ENCODE data around the gene FTO. TPM values are rescaled to one million over a fixed set of nuclear protein-coding genes. Genes with fewer than 3 reads are reported as not detected.

Gene FTO
- total RNA-seq, 1 experiment from 2014 or later: 125 TPM

DNA sequence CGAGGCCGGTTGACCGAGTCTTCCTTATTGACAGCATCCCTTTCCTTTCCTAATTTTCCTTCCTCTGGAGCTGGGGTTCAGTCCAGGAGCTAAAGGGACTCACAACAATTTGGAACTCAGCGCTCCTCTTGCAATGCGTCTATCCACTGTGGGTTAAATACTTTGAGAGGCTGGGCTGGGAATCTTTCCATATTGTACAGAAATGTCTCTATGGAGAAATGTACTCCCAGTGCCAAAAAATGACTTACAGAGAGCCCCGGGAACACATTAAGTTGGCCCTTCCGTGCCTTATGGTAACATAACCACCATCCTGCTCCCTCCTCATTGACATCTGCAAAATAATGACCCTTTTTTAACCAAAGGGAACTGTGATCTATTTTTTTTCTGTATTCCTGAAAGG is 192.8 kb downstream of the FTO start:
- Histone ChIP-seq H3K4me2 (ENCODE audit: low read depth, low read length, poor library complexity, severe bottlenecking) (no peak overlapping the region), H2AFZ (ENCODE audit: low read length) (no peak overlapping the region), H3K9ac (ENCODE audit: low read length) (no peak overlapping the region), H3K27ac (ENCODE audit: low read length) (no peak overlapping the region), H4K20me1 (ENCODE audit: insufficient read depth, low read depth, low read length) (no peaks in the 10 kb centered on the region), H3K27me3 (ENCODE audit: low read length) (no peaks in the 10 kb centered on the region), H3K79me2 (ENCODE audit: low read length) (peaks cover 65% of the 10 kb centered on the region), H3K9me2 (replicated peaks; ENCODE audit: insufficient read depth, low read length) (no peaks in the 10 kb centered on the region), H3K9me3 (ENCODE audit: low read length) (no peaks in the 10 kb centered on the region), H3K4me3 (ENCODE audit: low read length) (no peak overlapping the region), H3K36me3 (ENCODE audit: insufficient read depth, low read length) (no peaks in the 10 kb centered on the region), H3K4me1 (ENCODE audit: low read length) (peaks cover 74% of the 10 kb centered on the region)
- no peak for DNase-seq

DNA sequence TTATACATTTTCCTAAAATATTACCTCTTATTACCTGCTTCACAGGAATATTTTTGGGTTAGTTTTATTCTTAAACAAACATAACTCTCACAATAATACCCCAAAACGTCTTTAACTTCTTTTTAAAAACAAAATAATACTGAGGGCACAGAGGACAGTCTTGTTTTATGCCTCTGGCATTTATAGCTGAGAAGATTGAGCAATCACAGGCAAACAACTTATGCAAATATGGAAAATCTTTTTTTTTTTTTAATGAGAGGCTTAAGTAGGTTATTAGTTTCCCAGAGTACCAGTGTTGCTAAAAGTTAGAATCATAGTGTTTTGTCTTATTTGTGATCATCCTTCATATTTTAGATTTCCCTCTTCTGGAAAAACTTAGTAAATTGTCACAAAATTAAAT is 195.0 kb downstream of the FTO start:
- H3K9me2 ChIP-seq (replicated peaks; ENCODE audit: insufficient read depth, low read length): no peaks in the 10 kb centered on the region
- peaks cover 53% of the 10 kb centered on the region for H3K4me1 ChIP-seq (ENCODE audit: low read length)
- H4K20me1 ChIP-seq (ENCODE audit: insufficient read depth, low read depth, low read length): no peaks in the 10 kb centered on the region
- no peaks in the 10 kb centered on the region for H3K36me3 ChIP-seq (ENCODE audit: insufficient read depth, low read length)
- H3K9me3 ChIP-seq (ENCODE audit: low read length): no peaks in the 10 kb centered on the region
- peak overlapping the region; percentile 44; the same call in 1 of the 2 replicates for H3K27ac ChIP-seq (ENCODE audit: low read length)
- no peak overlapping the region for H3K9ac ChIP-seq (ENCODE audit: low read length)
- peaks cover 58% of the 10 kb centered on the region for H3K79me2 ChIP-seq (ENCODE audit: low read length)
- H3K4me3 ChIP-seq (ENCODE audit: low read length): no peak overlapping the region
- peak overlapping the region; percentile 15 for H3K4me2 ChIP-seq (ENCODE audit: low read depth, low read length, poor library complexity, severe bottlenecking)
- no peak overlapping the region for H2AFZ ChIP-seq (ENCODE audit: low read length)
- peak; percentile 49 for DNase-seq
- no peaks in the 10 kb centered on the region for H3K27me3 ChIP-seq (ENCODE audit: low read length)

DNA sequence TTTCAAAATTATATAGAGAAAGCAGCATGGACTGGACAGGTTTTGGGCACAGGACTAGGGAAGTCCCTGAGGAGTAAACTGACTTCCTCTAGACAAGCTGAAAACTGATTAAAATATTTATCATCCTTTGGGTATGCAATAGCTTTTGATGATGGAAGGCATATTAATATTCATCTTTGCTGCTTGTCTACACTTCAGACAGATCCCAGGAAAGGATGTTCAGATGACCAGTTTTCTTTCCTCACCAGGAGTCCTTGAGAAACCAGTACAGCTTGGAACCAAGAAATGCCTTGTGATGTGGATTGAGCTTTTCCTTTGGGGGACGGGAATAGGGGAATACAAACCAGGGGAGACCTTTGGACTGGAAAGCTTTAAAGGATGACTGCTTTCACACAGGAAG is 195.5 kb downstream of the FTO start:
- H3K9me2 ChIP-seq (replicated peaks; ENCODE audit: insufficient read depth, low read length): no peaks in the 10 kb centered on the region
- no peak overlapping the region for H3K9ac ChIP-seq (ENCODE audit: low read length)
- peaks cover 58% of the 10 kb centered on the region for H3K79me2 ChIP-seq (ENCODE audit: low read length)
- H2AFZ ChIP-seq (ENCODE audit: low read length): no peak overlapping the region
- no peak overlapping the region for H3K4me3 ChIP-seq (ENCODE audit: low read length)
- no peak overlapping the region for H3K4me2 ChIP-seq (ENCODE audit: low read depth, low read length, poor library complexity, severe bottlenecking)
- no peak for DNase-seq
- peak overlapping the region; percentile 44; the same call in 1 of the 2 replicates for H3K27ac ChIP-seq (ENCODE audit: low read length)
- no peaks in the 10 kb centered on the region for H4K20me1 ChIP-seq (ENCODE audit: insufficient read depth, low read depth, low read length)
- H3K27me3 ChIP-seq (ENCODE audit: low read length): no peaks in the 10 kb centered on the region
- H3K9me3 ChIP-seq (ENCODE audit: low read length): no peaks in the 10 kb centered on the region
- no peaks in the 10 kb centered on the region for H3K36me3 ChIP-seq (ENCODE audit: insufficient read depth, low read length)
- peaks cover 53% of the 10 kb centered on the region for H3K4me1 ChIP-seq (ENCODE audit: low read length)

DNA sequence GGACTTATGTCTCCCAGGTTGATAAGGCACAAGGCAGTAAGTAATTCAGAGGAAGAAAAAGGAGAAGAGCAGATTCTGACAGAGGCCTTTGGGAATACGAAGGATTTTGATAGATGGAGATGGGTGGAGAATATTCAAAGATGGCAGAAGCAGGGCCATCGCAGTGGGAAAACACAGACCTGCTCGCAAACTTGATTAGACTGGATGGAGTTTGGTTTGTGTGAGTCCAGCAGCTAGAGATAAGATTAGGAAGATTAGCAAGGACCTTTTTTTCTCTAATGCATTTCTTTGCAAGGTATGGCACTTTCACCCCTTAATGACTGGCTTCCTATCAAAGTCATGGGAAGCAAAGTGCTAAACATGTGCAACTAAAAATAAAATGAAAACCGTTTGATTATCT is 196.7 kb downstream of the FTO start:
- no peaks in the 10 kb centered on the region for H3K36me3 ChIP-seq (ENCODE audit: insufficient read depth, low read length)
- H3K79me2 ChIP-seq (ENCODE audit: low read length): peaks cover 54% of the 10 kb centered on the region
- no peak overlapping the region for H3K4me3 ChIP-seq (ENCODE audit: low read length)
- H3K9me3 ChIP-seq (ENCODE audit: low read length): no peaks in the 10 kb centered on the region
- H3K9ac ChIP-seq (ENCODE audit: low read length): no peak overlapping the region
- no peaks in the 10 kb centered on the region for H4K20me1 ChIP-seq (ENCODE audit: insufficient read depth, low read depth, low read length)
- no peak overlapping the region for H2AFZ ChIP-seq (ENCODE audit: low read length)
- peaks cover 53% of the 10 kb centered on the region for H3K4me1 ChIP-seq (ENCODE audit: low read length)
- H3K27ac ChIP-seq (ENCODE audit: low read length): no peak overlapping the region
- no peaks in the 10 kb centered on the region for H3K9me2 ChIP-seq (replicated peaks; ENCODE audit: insufficient read depth, low read length)
- no peak overlapping the region for H3K4me2 ChIP-seq (ENCODE audit: low read depth, low read length, poor library complexity, severe bottlenecking)
- DNase-seq: no peak
- no peaks in the 10 kb centered on the region for H3K27me3 ChIP-seq (ENCODE audit: low read length)

DNA sequence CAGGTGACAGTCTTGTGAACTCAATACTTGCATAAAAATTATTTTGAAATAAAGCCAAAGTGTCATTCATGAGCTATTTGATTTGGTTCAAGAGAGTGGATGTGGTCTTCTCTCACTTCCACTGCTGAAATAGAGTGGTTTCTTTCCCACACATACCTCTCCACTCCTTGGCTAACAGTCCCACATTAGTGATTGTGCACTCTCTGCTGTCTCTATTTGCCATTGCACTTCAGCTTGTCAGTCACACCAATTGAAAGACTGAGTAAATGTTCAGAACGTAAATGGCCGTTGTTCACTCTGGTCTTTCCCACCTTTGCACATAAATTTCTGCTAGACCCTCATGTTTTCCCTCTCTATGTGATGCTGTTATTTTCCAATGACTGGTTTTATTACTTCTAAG is 197.5 kb downstream of the FTO start:
- H2AFZ ChIP-seq (ENCODE audit: low read length): no peak overlapping the region
- H3K27ac ChIP-seq (ENCODE audit: low read length): no peak overlapping the region
- H3K9me3 ChIP-seq (ENCODE audit: low read length): no peaks in the 10 kb centered on the region

DNA sequence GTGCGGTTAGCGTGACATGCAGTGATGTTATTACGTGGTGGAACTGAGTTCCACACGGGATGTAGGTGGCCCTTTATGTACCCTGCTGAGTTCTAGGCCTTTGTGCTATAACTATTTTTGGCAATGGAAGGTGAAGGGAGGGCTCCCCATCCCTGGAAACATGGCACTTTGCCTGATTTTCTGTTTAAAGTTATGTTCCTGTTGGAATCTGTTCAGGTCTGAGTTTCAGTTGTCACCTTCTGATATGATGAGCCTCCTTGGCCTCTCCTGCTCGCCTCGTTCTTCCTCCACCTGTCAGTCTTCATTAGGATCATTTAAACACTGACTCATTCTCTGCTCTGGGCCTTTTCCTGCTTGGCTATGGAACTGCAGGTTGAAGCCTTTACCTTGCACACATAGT is 200.6 kb downstream of the FTO start:
- Histone ChIP-seq H4K20me1 (ENCODE audit: insufficient read depth, low read depth, low read length) (no peaks in the 10 kb centered on the region), H3K36me3 (ENCODE audit: insufficient read depth, low read length) (no peaks in the 10 kb centered on the region), H3K4me3 (ENCODE audit: low read length) (peak overlapping the region; percentile 19; the same call in 1 of the 2 replicates), H3K9me3 (ENCODE audit: low read length) (no peaks in the 10 kb centered on the region), H3K4me1 (ENCODE audit: low read length) (peaks cover 29% of the 10 kb centered on the region), H3K27ac (ENCODE audit: low read length) (peak overlapping the region; percentile 51), H3K9me2 (replicated peaks; ENCODE audit: insufficient read depth, low read length) (no peaks in the 10 kb centered on the region), H3K4me2 (ENCODE audit: low read depth, low read length, poor library complexity, severe bottlenecking) (peak overlapping the region; percentile 58), H3K27me3 (ENCODE audit: low read length) (no peaks in the 10 kb centered on the region), H2AFZ (ENCODE audit: low read length) (no peak overlapping the region), H3K79me2 (ENCODE audit: low read length) (peaks cover 63% of the 10 kb centered on the region), H3K9ac (ENCODE audit: low read length) (peak overlapping the region; percentile 17; the same call in 1 of the 2 replicates)
- no peak for DNase-seq

More for the DNA sequence above, 197.5 kb downstream of the FTO start:
- peaks cover 54% of the 10 kb centered on the region for H3K79me2 ChIP-seq (ENCODE audit: low read length)
- H3K36me3 ChIP-seq (ENCODE audit: insufficient read depth, low read length): no peaks in the 10 kb centered on the region
- no peaks in the 10 kb centered on the region for H3K9me2 ChIP-seq (replicated peaks; ENCODE audit: insufficient read depth, low read length)
- no peaks in the 10 kb centered on the region for H4K20me1 ChIP-seq (ENCODE audit: insufficient read depth, low read depth, low read length)
- DNase-seq: no peak
- no peaks in the 10 kb centered on the region for H3K27me3 ChIP-seq (ENCODE audit: low read length)
- H3K9ac ChIP-seq (ENCODE audit: low read length): no peak overlapping the region
- no peak overlapping the region for H3K4me2 ChIP-seq (ENCODE audit: low read depth, low read length, poor library complexity, severe bottlenecking)
- H3K4me3 ChIP-seq (ENCODE audit: low read length): no peak overlapping the region
- H3K4me1 ChIP-seq (ENCODE audit: low read length): peaks cover 53% of the 10 kb centered on the region

DNA sequence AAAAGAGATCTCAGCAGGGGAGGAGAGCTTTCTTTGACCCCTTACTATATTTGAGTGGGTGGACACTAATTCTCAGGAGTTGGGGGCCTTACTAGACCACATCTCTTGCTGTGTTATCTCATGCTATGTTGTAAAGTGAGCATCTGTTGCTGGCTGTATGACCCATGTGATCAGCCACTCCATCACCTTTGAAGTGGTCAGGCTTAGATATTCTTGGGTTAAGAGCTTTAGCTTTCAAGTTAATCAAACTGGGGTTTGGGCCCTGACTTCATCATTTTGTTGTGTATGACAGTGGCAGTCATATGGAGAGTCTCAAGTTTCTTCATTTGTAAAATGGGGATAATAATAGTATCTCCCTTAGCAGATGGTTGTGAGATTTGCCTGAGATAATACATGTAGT is 201.1 kb downstream of the FTO start:
- H3K36me3 ChIP-seq (ENCODE audit: insufficient read depth, low read length): no peaks in the 10 kb centered on the region
- peaks cover 29% of the 10 kb centered on the region for H3K4me1 ChIP-seq (ENCODE audit: low read length)
- DNase-seq: peak; percentile 62
- H3K27me3 ChIP-seq (ENCODE audit: low read length): no peaks in the 10 kb centered on the region
- peaks cover 65% of the 10 kb centered on the region for H3K79me2 ChIP-seq (ENCODE audit: low read length)
- H3K27ac ChIP-seq (ENCODE audit: low read length): peak overlapping the region; percentile 51
- peak overlapping the region; percentile 17; the same call in 1 of the 2 replicates for H3K9ac ChIP-seq (ENCODE audit: low read length)
- H2AFZ ChIP-seq (ENCODE audit: low read length): no peak overlapping the region
- H4K20me1 ChIP-seq (ENCODE audit: insufficient read depth, low read depth, low read length): no peaks in the 10 kb centered on the region
- H3K9me3 ChIP-seq (ENCODE audit: low read length): no peaks in the 10 kb centered on the region
- H3K4me2 ChIP-seq (ENCODE audit: low read depth, low read length, poor library complexity, severe bottlenecking): peak overlapping the region; percentile 58
- no peaks in the 10 kb centered on the region for H3K9me2 ChIP-seq (replicated peaks; ENCODE audit: insufficient read depth, low read length)
- H3K4me3 ChIP-seq (ENCODE audit: low read length): peak overlapping the region; percentile 19; the same call in 1 of the 2 replicates

DNA sequence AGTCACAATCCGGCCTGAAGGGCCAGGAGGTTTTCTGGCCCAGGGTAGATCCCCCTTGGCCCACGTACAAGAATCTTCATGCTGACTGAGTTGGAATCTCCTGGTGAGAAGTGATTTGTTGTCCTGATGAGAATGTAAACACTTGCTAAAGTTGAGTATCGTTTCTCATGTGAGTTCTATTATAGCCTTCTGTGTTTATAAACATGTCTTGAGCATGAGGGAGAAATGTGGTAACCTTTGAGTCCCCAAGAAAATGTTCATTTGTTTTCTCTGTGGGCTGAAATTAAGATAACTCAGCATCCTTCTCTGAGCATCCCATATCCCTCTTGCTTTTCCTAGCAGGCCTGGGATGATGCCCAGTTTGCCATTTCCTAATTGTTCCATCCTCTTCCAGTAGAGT is 204.8 kb downstream of the FTO start:
- Histone ChIP-seq H3K9me2 (replicated peaks; ENCODE audit: insufficient read depth, low read length) (no peaks in the 10 kb centered on the region), H3K4me2 (ENCODE audit: low read depth, low read length, poor library complexity, severe bottlenecking) (no peak overlapping the region), H3K79me2 (ENCODE audit: low read length) (peaks cover 82% of the 10 kb centered on the region), H2AFZ (ENCODE audit: low read length) (no peak overlapping the region), H3K27ac (ENCODE audit: low read length) (no peak overlapping the region), H3K36me3 (ENCODE audit: insufficient read depth, low read length) (no peaks in the 10 kb centered on the region), H3K9me3 (ENCODE audit: low read length) (no peaks in the 10 kb centered on the region), H3K27me3 (ENCODE audit: low read length) (no peaks in the 10 kb centered on the region), H3K4me3 (ENCODE audit: low read length) (no peak overlapping the region), H3K9ac (ENCODE audit: low read length) (no peak overlapping the region), H4K20me1 (ENCODE audit: insufficient read depth, low read depth, low read length) (no peaks in the 10 kb centered on the region), H3K4me1 (ENCODE audit: low read length) (peaks cover 57% of the 10 kb centered on the region)
- DNase-seq: no peak

DNA sequence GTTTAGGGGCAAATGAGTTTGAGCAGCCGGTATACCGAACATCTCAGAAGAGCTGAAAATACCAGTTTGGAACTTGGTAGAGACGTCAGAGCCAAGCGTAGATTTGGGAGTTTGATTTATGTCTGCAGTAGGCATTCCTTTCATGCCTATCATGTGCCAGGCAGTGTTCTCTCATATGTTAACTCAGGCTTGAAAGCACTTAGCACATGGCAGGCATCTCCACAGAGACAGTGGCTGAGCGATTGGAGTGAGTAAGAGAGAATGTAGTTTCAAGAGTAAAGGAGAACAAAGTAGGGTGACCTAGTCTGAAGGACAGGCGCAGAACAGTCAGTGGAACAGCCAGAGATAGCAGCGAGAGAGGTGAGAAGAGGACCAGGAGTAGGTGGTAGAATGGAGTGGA is 207.0 kb downstream of the FTO start:
- Histone ChIP-seq H4K20me1 (ENCODE audit: insufficient read depth, low read depth, low read length) (no peaks in the 10 kb centered on the region), H3K9me3 (ENCODE audit: low read length) (no peaks in the 10 kb centered on the region), H3K4me3 (ENCODE audit: low read length) (no peak overlapping the region), H3K4me1 (ENCODE audit: low read length) (peaks cover 37% of the 10 kb centered on the region), H2AFZ (ENCODE audit: low read length) (no peak overlapping the region), H3K27me3 (ENCODE audit: low read length) (no peaks in the 10 kb centered on the region), H3K79me2 (ENCODE audit: low read length) (peaks cover 75% of the 10 kb centered on the region), H3K27ac (ENCODE audit: low read length) (no peak overlapping the region), H3K9me2 (replicated peaks; ENCODE audit: insufficient read depth, low read length) (no peaks in the 10 kb centered on the region), H3K9ac (ENCODE audit: low read length) (no peak overlapping the region), H3K4me2 (ENCODE audit: low read depth, low read length, poor library complexity, severe bottlenecking) (no peak overlapping the region), H3K36me3 (ENCODE audit: insufficient read depth, low read length) (no peaks in the 10 kb centered on the region)
- no peak for DNase-seq

Measured in Karpas-422 (cell line).